Uterus (tissue), 2 donors: ENCODE data around the gene CAMTA1.

Experiments used
- POLR2A ChIP-seq, 2 donors: fragments of 450-650 bp; IDR thresholded peaks; one replicate each; pipeline ENCODE4 v1.6.1; 2016; ENCODE audit warnings: antibody characterized with exemption in 2 of 2, mild to moderate bottlenecking in 1 of 2, moderate library complexity in 1 of 2
- TF ChIP-seq, protein P1 (sequence below), 4 experiments: fragments of 200-600 bp in 2 of 4; fragments of 450-650 bp in 2 of 4; sonication (generic) in 2 of 4; IDR thresholded peaks; one replicate each; pipeline ENCODE4 v1.5.1; 2016 to 2019; ENCODE audit warnings: antibody characterized with exemption in 4 of 4, mild to moderate bottlenecking in 2 of 4, moderate library complexity in 1 of 4

DNA sequence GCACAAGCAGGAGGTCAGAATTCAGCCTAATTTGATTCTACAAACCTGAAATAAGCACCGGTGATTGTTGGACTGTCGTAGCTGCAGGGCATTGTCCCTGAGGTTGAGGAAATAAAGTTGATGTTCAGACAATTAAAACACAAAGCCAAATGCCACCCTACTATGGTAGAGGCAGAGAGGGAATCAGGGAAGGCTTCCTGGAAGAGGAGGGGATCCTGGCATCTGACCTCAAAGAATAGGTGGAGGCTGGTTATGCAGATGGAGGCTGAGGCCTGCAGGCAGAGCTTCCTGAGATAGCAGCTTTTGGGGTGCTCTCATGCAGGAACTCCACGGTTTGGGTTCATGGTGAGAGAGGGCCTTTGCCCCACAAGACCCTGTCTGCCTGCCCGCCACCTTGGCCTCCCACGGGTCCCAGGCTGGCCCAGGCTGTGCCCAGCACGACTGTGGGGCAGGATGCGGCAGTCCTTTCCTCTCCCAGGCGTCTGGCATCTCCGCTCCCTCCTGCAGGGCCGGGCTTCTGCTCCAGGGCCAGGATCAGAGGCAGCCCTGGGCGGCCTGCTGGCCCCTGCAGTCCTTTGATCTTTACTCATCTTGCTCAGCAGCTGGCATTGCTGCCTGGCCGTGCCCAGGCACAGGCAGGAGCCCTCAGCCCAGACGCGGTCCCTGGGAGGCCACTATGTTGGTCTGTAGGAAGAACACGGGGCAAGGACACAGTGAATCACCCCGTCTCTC is 851.7 kb downstream of the CAMTA1 start:
- TF ChIP-seq POLR2A (IDR thresholded peaks at IDR 0.05) = no peak
- TF ChIP-seq, protein P1, sequence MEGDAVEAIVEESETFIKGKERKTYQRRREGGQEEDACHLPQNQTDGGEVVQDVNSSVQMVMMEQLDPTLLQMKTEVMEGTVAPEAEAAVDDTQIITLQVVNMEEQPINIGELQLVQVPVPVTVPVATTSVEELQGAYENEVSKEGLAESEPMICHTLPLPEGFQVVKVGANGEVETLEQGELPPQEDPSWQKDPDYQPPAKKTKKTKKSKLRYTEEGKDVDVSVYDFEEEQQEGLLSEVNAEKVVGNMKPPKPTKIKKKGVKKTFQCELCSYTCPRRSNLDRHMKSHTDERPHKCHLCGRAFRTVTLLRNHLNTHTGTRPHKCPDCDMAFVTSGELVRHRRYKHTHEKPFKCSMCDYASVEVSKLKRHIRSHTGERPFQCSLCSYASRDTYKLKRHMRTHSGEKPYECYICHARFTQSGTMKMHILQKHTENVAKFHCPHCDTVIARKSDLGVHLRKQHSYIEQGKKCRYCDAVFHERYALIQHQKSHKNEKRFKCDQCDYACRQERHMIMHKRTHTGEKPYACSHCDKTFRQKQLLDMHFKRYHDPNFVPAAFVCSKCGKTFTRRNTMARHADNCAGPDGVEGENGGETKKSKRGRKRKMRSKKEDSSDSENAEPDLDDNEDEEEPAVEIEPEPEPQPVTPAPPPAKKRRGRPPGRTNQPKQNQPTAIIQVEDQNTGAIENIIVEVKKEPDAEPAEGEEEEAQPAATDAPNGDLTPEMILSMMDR (IDR thresholded peaks at IDR 0.05) = no peak
